H9 (cell line): ENCODE data around the gene DNM1. TPM values are rescaled to one million over a fixed set of nuclear protein-coding genes. Genes with fewer than 3 reads are reported as not detected.

Experiments used
- DNase-seq: peaks from one replicate; pipeline ENCODE4 v3.0.0-alpha.2; 2017
- H2AFZ ChIP-seq: one replicate; pipeline ENCODE4 v1.6.1; 2013; ENCODE audit warnings: mild to moderate bottlenecking, low read length, control low read depth, moderate library complexity
- H2AK5ac ChIP-seq: 2 replicates; pipeline ENCODE4 v1.6.1; 2013; ENCODE audit warnings: low read length, control low read depth, mixed read lengths; ENCODE audit not compliant: insufficient read length
- H2BK120ac ChIP-seq: one replicate; pipeline ENCODE4 v1.6.1; 2013; ENCODE audit warnings: low read depth, mild to moderate bottlenecking, low read length, control low read depth, inconsistent platforms; ENCODE audit not compliant: poor library complexity, severe bottlenecking
- H2BK12ac ChIP-seq: 2 replicates; pipeline ENCODE4 v1.6.1; 2013; ENCODE audit warnings: low read length, control low read depth, mixed read lengths, low read depth; ENCODE audit not compliant: insufficient read length
- H2BK15ac ChIP-seq: 2 replicates; pipeline ENCODE4 v1.6.1; 2013; ENCODE audit warnings: low read depth, low read length, control low read depth
- H2BK20ac ChIP-seq: one replicate; pipeline ENCODE4 v1.6.1; 2013; ENCODE audit warnings: low read depth, mild to moderate bottlenecking, low read length, control low read depth, inconsistent platforms; ENCODE audit not compliant: poor library complexity, severe bottlenecking
- H2BK5ac ChIP-seq: 2 replicates; pipeline ENCODE4 v1.6.1; 2013; ENCODE audit warnings: low read length, control low read depth, mixed read lengths; ENCODE audit not compliant: insufficient read length
- H3K14ac ChIP-seq: 2 replicates; pipeline ENCODE4 v1.6.1; 2013; ENCODE audit warnings: low read length, control low read depth; ENCODE audit not compliant: insufficient read depth
- H3K18ac ChIP-seq: 2 replicates; pipeline ENCODE4 v1.6.1; 2013; ENCODE audit warnings: low read depth, mild to moderate bottlenecking, mixed read lengths, low read length, control low read depth; ENCODE audit not compliant: insufficient read length
- H3K23ac ChIP-seq: 2 replicates; pipeline ENCODE4 v1.6.1; 2013; ENCODE audit warnings: low read length, control low read depth, mixed read lengths, low read depth; ENCODE audit not compliant: insufficient read length
- H3K23me2 ChIP-seq: 2 replicates; pipeline ENCODE4 v1.6.1; 2013; ENCODE audit warnings: low read depth, mild to moderate bottlenecking, mixed read lengths, low read length, control low read depth; ENCODE audit not compliant: insufficient read length, poor library complexity, severe bottlenecking
- H3K27ac ChIP-seq: 2 replicates; pipeline ENCODE4 v1.5.1; 2013; ENCODE audit warnings: low read length, control low read depth, mixed read lengths, low read depth; ENCODE audit not compliant: insufficient read length
- H3K27me3 ChIP-seq: 2 replicates; pipeline ENCODE4 v1.6.1; 2013; ENCODE audit warnings: low read length, control low read depth, inconsistent platforms; ENCODE audit not compliant: insufficient read depth
- H3K4ac ChIP-seq: 2 replicates; pipeline ENCODE4 v1.6.1; 2013; ENCODE audit warnings: low read depth, mild to moderate bottlenecking, control low read depth, inconsistent platforms, low read length, moderate library complexity
- H3K4me1 ChIP-seq: 2 replicates; pipeline ENCODE4 v1.6.1; 2013; ENCODE audit warnings: low read length, control low read depth, inconsistent platforms; ENCODE audit not compliant: insufficient read depth
- H3K4me2 ChIP-seq: 2 replicates; pipeline ENCODE4 v1.6.1; 2013; ENCODE audit warnings: low read length, control low read depth, mixed read lengths; ENCODE audit not compliant: insufficient read length, insufficient read depth
- H3K56ac ChIP-seq: 2 replicates; pipeline ENCODE4 v1.6.1; 2013; ENCODE audit warnings: low read depth, mild to moderate bottlenecking, mixed read lengths, low read length, control low read depth; ENCODE audit not compliant: insufficient read length
- H3K79me1 ChIP-seq: 2 replicates; pipeline ENCODE4 v1.6.1; 2013; ENCODE audit warnings: low read depth, mild to moderate bottlenecking, moderate library complexity, low read length, control low read depth, inconsistent platforms; ENCODE audit not compliant: insufficient read depth, poor library complexity, severe bottlenecking
- H3K79me2 ChIP-seq: 2 replicates; pipeline ENCODE4 v1.6.1; 2013; ENCODE audit warnings: low read length, control low read depth, inconsistent platforms; ENCODE audit not compliant: insufficient read depth
- H3K9ac ChIP-seq: 2 replicates; pipeline ENCODE4 v1.6.1; 2013; ENCODE audit warnings: low read length, control low read depth, mixed read lengths; ENCODE audit not compliant: insufficient read length; ENCODE audit errors: extremely low read depth
- H3K9me3 ChIP-seq: one replicate; pipeline ENCODE4 v1.6.1; 2013; ENCODE audit warnings: low read depth, low read length, inconsistent platforms; ENCODE audit not compliant: control insufficient read depth
- H3T11ph ChIP-seq: one replicate; pipeline ENCODE4 v1.6.1; 2013; ENCODE audit warnings: mild to moderate bottlenecking, low read length, control low read depth, inconsistent platforms
- H4K20me1 ChIP-seq: one replicate; pipeline ENCODE4 v1.6.1; 2013; ENCODE audit not compliant: control insufficient read depth, insufficient read length, insufficient read depth
- H4K5ac ChIP-seq: 2 replicates; pipeline ENCODE4 v1.6.1; 2013; ENCODE audit warnings: low read depth, mild to moderate bottlenecking, mixed read lengths, low read length, control low read depth; ENCODE audit not compliant: insufficient read length
- H4K8ac ChIP-seq: replicated peaks from 2 replicates; pipeline ENCODE4 v1.6.1; 2013; ENCODE audit warnings: low read length, control low read depth, mixed read lengths, low read depth; ENCODE audit not compliant: insufficient read length
- H4K91ac ChIP-seq: 2 replicates; pipeline ENCODE4 v1.6.1; 2013; ENCODE audit warnings: low read depth, mild to moderate bottlenecking, moderate library complexity, mixed read lengths, low read length, control low read depth; ENCODE audit not compliant: insufficient read length
- H3K27ac Mint-ChIP-seq, 3 experiments: 2 replicates in 2 of 3; 3 replicates in 1 of 3; pipeline ENCODE4 v1.8.0; 2020 to 2021; ENCODE audit warnings: mixed read lengths in 3 of 3, mild to moderate bottlenecking in 1 of 3, moderate library complexity in 1 of 3
- H3K27me3 Mint-ChIP-seq: 2 replicates; pipeline ENCODE4 v1.8.0; 2021; ENCODE audit warnings: low read depth, mild to moderate bottlenecking, moderate library complexity, mixed read lengths
- H3K36me3 Mint-ChIP-seq, 3 experiments: 2 replicates in 2 of 3; 3 replicates in 1 of 3; pipeline ENCODE4 v1.8.0; 2020 to 2021; ENCODE audit warnings: low read depth in 3 of 3, mixed read lengths in 3 of 3; ENCODE audit not compliant: insufficient read depth in 1 of 3
- H3K4me1 Mint-ChIP-seq, 2 experiments: 2 replicates each; pipeline ENCODE4 v1.8.0; 2020; ENCODE audit warnings: mixed read lengths in 2 of 2
- H3K4me3 Mint-ChIP-seq, 2 experiments: 2 replicates in 1 of 2; 3 replicates in 1 of 2; pipeline ENCODE4 v1.8.0; 2020 to 2021; ENCODE audit warnings: mild to moderate bottlenecking in 2 of 2, mixed read lengths in 2 of 2, moderate library complexity in 1 of 2
- H3K9me3 Mint-ChIP-seq, 2 experiments: 2 replicates in 1 of 2; 3 replicates in 1 of 2; pipeline ENCODE4 v1.8.0; 2020; ENCODE audit warnings: mild to moderate bottlenecking in 2 of 2, mixed read lengths in 2 of 2, moderate library complexity in 1 of 2
- WGBS: extraction: QIAGEN DNeasy Blood & Tissue Kit; methylation state at CpG from one replicate; pipeline ENCODE4 v1.1.7; 2013; ENCODE audit warnings: missing lambda C conversion rate, low lambda C conversion rate, mixed read lengths; ENCODE audit not compliant: insufficient read length; ENCODE audit errors: extremely low coverage; 5-methylcytosine and 5-hydroxymethylcytosine counted together
- total RNA-seq: library from RNA; stranded (reverse); gene quantifications from 2 replicates; pipeline ENCODE4 v1.2.1, GENCODE V29; 2021
- TF ChIP-seq, protein P1 (sequence below): fragments of 200-600 bp; sonication (generic); conservative IDR thresholded peaks from 3 replicates; pipeline ENCODE4 v1.8.0; 2021; ENCODE audit warnings: antibody characterized with exemption, mild to moderate bottlenecking

Gene DNM1
- total RNA-seq, 1 experiment from 2014 or later, result 58.0 TPM

DNA sequence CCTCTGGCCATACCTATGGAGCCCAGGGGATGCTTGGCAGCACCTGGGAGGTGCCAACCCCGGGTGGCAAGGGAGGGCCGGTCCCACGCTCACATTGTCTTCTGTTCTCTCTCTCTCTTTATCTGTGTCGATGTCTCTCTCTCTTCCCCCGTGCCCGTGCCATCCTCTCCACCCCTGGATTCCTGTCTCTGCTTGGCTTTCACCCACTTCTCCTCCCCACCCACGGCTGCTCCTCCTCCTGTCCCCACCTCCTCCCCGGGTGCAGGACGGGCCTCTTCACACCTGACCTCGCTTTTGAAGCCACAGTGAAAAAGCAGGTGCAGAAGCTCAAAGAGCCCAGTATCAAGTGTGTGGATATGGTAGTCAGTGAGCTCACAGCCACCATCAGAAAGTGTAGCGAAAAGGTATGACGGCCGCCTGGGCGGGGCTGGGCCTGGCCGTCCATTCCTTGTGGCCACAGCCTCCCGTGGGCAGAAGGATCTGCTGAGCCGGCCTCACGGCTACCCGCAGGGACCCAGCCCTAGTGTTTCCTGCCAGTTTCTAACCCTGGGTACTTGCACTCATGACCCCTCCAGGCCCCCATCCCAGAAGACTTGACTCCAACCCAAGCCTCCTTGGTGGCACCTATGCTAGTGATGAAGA, 22.7 kb downstream of the DNM1 start:
- Mint-ChIP-seq H3K4me1 (no peaks in the 10 kb centered on the region; a peak in 1 of 4 replicates), H3K27ac (no peak overlapping the region; a peak in 1 of 7 replicates)
- no CpG with 5 or more reads among the region's 19 CpGs for WGBS

More for the DNA sequence above, 22.7 kb downstream of the DNM1 start:
- H3K23me2 ChIP-seq, result no peaks in the 10 kb centered on the region
- no peak overlapping the region for H3K9ac ChIP-seq
- H3K14ac ChIP-seq, result no peak overlapping the region
- H3K79me1 ChIP-seq, result no peaks in the 10 kb centered on the region
- no peak overlapping the region for H2BK20ac ChIP-seq
- no peak overlapping the region for H3K4ac ChIP-seq
- H2BK5ac ChIP-seq, result no peak overlapping the region
- no peaks in the 10 kb centered on the region for H3K4me1 ChIP-seq
- H3K9me3 Mint-ChIP-seq, result no peaks in the 10 kb centered on the region
- H3T11ph ChIP-seq, result no peak overlapping the region
- no peaks in the 10 kb centered on the region for H3K9me3 ChIP-seq
- H2AK5ac ChIP-seq, result no peak overlapping the region
- no peaks in the 10 kb centered on the region for H3K79me2 ChIP-seq
- H4K8ac ChIP-seq, result no peak overlapping the region
- H4K91ac ChIP-seq, result no peak overlapping the region
- no peak overlapping the region for H3K23ac ChIP-seq
- H2BK12ac ChIP-seq, result no peak overlapping the region
- H2BK15ac ChIP-seq, result no peak overlapping the region
- H3K27me3 ChIP-seq, result no peaks in the 10 kb centered on the region
- H3K56ac ChIP-seq, result no peak overlapping the region
- TF ChIP-seq, protein P1, sequence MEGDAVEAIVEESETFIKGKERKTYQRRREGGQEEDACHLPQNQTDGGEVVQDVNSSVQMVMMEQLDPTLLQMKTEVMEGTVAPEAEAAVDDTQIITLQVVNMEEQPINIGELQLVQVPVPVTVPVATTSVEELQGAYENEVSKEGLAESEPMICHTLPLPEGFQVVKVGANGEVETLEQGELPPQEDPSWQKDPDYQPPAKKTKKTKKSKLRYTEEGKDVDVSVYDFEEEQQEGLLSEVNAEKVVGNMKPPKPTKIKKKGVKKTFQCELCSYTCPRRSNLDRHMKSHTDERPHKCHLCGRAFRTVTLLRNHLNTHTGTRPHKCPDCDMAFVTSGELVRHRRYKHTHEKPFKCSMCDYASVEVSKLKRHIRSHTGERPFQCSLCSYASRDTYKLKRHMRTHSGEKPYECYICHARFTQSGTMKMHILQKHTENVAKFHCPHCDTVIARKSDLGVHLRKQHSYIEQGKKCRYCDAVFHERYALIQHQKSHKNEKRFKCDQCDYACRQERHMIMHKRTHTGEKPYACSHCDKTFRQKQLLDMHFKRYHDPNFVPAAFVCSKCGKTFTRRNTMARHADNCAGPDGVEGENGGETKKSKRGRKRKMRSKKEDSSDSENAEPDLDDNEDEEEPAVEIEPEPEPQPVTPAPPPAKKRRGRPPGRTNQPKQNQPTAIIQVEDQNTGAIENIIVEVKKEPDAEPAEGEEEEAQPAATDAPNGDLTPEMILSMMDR, result no peak
- H3K27me3 Mint-ChIP-seq, result no peaks in the 10 kb centered on the region
- no peak overlapping the region for H3K18ac ChIP-seq
- H3K4me2 ChIP-seq, result no peak overlapping the region
- no peak overlapping the region for H2AFZ ChIP-seq
- DNase-seq, result no peak
- no peak overlapping the region for H4K5ac ChIP-seq
- no peak overlapping the region for H3K4me3 Mint-ChIP-seq
- no peaks in the 10 kb centered on the region for H4K20me1 ChIP-seq
- no peak overlapping the region for H3K27ac ChIP-seq
- H2BK120ac ChIP-seq, result no peak overlapping the region
- peaks cover 11 to 28% (median 21%) of the 10 kb centered on the region in 3 experiments for H3K36me3 Mint-ChIP-seq
